ENCODE results near the gene MMD.
"Not testable (repeated sequence)": the region's sequence is repeated elsewhere in the genome, so short reads cannot be mapped to it uniquely, and the experiment has no call there.

- not testable (repeated sequence) for TF ChIP-seq CTCF (IDR thresholded peaks at IDR 0.05; ENCODE audit: low read length); EZH2 (IDR thresholded peaks at IDR 0.05; ENCODE audit: borderline replicate concordance, low read length)
These were observed 17.4 kb downstream of the MMD start for GRCh38 chr17:55404197-55404596.
